HG03039 (cell line): Measurements from ENCODE around the gene ATP1A1.

Experiments
- ATAC-seq: cut with Tn5 transposase; IDR thresholded peaks from one replicate; pipeline ENCODE4 v1.9.1; 2021; ENCODE audit warnings: mild to moderate bottlenecking, moderate library complexity; ENCODE audit not compliant: unreplicated experiment

The ATP1A1 gene

DNA sequence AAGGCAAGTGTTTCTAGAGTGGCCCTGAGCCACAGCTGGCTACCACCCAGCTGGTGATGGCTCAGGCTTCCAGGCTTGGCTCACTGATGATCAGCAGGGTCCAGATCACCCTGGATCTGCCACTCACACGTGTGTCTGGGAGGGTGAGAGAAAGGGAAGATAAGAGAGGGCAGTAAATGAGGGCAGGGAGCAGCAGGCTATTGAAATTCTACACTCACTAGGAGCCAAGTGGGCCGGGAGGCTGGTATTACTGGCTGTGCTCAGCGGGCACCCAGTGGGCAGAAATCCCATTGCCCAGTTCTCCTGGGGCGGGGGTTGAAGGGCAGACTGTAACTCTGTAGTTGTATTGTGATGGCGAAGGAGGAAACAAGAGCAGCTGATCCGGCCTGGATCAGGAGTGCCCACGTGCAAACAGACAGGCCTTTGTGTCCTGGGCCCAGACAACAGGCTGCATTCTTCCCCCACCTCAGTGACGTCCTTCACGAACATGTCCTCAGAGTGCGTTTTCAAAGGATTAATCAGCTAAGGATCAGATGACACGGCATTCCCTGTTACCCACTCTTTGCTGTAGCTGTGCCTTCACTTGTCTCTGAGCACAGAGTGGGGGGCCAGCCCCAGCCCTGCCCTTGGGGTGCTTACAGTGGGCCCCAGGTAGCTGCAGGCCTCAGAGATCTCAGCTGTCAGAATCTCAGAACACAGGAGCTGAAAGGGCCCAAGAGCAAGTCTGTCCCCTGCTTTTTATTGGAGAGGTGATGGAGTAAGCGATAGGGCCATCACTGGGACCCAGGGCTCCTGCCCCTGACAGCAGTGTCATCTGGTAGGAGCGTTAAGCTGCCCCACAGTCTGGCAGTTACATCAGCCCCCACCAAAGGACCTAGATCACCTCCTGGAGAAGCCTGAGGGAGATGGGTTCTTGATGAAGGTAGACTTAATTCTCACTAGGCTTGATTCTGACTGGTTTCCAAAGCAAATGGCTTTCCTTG lies 60.5 kb downstream of the ATP1A1 start:
- no peak for ATAC-seq

DNA sequence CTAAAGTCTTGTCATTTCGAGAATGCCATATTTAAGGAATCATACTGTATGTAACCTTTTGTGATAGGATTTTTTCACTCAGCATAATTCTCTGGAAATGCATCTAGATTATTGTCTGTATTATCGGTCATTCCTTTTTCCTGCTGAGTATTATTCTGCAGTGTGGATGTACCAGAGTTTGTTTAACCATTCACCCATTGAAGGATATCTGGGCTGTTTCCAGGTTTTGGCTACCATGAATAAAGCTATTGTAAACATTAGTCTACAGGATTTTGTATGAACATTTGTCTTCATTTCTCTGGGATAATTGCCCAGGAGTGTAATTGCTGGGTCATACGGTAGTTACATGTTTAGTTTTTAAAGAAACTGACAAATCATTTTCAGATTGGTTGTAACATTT lies 61.8 kb downstream of the ATP1A1 start:
- ATAC-seq, result no peak

DNA sequence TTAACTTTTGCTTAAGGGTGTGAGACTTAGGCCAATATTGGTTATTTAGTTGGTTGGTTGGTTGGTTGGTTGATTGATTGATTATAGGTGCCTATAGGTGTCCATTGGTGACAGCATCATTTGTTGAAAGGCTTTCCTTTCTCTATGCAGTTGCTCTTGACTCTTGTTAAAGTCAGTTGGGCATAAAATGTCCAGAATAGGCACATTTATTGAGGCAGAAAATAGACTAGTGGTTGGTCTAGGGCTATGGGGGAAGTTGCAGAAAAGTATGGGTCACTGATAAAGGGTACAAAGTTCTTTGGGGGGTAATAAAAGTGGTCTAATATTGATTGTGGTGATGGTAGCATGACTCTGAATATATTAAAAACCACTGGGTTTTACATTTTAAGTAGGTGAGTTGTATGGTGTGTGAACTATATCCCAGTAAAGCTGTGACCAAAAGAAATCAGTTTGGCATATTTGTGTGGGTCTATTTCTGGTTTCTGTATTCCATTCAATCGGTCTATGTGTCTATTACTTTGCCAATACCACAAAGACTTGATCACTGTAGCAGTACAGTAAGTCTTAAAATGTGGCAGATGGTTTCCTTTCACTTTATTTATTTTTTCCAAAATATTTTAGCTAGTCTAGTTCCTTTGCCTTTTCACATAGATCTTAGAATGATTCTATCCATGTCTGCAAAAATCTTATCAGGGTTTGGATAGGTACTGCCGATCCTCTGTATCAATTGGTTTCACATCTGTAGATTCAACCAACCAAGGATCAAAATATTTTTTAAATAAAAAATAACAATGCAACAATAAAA lies 63.0 kb downstream of the ATP1A1 start:
- ATAC-seq, result no peak

DNA sequence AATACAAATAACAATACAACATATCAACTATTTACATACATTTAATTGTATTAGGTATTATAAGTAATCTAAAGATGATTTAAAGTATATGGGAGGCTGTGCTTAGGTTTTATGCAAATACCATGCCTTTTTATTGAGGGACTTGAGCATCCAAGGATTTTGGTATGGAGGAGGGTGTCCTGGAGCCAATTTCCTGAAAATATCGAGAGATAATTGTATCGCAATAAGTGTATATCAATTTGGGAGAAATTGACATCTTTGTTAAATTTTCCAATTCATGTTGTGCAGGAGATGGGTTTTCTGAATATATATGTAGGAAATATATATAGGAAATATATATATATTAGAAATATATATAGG lies 63.5 kb downstream of the ATP1A1 start:
- ATAC-seq, result no peak

DNA sequence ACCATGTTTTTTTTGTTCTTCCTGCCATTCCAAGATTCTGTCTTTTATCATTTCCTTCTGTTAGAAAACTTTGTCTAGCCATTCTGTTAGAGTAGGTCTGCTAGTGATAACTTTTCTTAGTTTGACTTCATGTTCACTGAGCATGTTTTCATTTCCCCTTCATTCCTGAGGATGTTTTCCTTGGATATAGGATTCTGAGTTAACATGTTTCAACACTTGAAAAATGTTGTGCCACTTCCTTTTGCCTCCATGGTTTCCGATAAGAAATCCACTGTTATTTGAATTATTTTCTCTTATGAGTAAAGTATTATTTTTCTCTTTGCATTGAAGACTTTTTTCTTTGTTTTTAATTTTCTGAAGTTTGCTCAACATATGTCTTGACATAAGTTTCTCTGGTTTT lies 66.7 kb downstream of the ATP1A1 start:
- ATAC-seq, result no peak

DNA sequence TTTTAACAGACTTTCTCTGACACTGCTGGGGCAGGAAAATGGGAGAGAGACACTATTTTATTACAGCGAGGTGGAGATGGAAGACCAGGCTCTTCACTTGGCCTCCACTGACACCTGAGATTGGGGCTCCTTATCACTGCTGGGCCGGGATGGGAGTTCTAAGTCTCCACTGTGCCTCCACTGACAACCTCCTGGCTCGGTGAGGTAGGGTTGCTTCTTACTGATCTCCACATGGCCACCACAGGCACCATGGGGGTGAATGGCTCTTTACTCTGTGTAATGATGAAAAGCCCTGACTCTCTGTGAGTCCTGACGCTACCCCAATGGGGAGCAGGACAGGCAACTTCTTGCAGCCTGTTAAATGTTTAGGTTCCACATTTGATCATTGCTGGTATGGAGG lies 67.7 kb downstream of the ATP1A1 start:
- no peak for ATAC-seq

DNA sequence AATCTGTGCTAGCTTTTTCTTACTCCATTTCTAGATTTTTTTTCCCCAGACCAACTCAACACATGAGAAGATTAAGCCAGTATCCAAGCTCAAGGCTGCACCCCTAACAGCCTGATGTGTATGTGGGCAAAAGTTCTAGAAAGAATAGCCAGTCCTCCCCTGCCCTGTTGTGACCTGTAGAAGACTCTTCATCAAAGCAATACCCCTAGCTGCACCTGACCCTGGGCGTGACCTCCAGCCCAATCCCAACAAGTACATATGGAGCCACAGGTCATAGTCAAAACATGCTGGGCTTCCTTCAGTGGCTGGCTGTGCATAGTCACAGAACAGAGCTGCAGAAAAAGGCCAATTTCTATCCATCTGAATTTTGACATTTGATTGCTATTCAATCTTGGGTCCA lies 72.5 kb downstream of the ATP1A1 start:
- ATAC-seq, result no peak

DNA sequence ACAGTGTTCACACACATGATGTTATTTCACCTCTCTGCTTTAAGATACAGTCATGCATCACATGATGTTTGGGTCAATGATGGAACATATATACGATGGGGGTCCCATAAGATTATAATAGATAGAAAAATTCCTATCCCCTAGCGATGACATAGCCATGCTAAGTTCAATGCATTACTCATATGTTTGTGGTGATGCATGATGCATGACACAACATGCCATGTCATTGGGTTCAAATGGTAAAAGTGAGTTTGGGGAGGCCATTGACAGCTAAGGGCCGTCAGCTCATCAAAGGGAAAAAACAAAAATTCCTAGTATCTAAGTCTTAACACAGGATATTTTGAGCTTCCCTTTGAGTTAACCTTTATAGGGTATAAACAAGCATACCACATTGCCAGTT lies 73.6 kb downstream of the ATP1A1 start:
- no peak for ATAC-seq

DNA sequence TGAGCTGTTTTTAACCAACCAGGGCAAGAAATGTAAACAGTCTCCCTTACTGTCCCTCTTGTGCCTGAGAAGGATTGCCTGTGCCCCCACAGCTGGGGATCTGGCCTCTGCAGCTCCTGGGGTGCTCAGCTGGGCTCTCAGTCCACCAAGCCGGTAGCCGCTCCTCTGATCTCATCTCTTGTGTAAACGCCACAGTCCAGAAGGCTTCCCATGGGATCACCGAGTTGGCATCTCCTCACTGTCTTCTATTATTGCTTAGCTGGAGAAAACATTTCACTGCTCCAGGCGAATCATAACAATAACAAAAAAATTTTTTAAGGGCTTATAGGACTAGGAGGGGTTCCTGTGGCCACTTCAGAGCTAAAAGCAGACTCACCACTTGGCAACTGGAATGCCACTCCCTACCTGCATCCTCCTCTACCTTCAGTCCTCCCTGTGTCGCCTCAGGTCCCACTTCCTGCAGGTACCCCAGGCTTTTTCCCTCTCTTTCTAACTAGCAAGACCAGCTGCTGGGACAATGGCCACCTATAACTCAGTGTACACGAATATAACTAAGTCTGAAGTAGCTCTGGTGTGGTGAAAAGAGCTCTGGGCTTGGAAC lies 75.8 kb downstream of the ATP1A1 start:
- no peak for ATAC-seq

DNA sequence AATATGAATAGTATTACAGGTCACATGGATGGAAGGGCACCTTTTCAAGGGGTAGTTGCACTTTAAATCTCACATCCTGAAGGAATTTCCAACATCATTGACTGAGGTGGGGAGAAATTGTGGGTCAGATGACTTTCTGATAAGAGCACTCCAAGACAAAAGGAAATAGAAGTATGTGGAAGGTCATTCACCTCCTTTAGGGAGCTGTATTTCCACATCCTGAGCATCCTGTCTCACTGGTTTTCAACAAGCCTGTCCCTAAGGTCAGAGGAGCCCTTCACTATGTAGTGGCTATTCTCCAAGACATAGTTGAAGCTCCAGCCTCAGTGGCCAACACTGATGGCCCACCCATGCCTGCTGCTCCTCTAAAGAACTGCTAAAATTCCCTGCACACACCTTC lies 76.5 kb downstream of the ATP1A1 start:
- no peak for ATAC-seq

DNA sequence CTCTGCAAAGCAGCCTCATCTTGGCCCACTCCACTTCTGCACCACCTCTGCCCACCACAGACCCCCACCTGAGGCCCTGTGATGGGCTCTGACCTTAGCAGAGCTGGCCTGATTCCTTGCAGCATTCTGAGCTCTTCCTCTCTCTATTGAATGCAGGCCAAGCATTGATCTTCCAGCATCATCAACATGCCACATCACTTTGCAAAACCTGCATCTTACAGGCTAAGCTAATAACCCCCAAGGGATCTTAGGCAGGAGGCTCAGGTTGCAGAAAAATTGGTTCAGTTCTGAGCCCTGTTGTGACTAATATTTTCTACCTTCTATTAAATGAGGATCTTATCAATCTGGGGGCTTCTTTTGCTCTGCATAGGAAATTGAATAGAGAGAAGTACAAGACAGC lies 78.7 kb downstream of the ATP1A1 start:
- no peak for ATAC-seq

DNA sequence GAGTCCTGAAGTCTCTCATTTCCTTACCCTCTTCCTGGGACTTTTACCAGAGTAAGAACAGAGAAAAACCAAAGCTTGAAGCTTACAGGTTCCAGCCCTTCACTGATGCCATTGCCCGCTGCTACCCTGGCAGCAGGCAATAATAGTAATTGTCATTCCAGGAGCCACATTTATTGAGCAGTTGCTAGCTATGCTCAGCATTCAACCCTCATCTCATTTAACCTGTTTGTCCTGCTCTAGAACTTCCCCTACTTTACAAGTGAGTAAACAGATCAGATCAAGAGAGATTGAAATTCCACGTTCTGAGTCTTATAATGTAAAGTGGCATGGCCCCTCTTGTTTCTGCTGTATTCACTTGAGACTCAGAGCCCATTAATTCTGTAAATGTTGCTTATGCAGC lies 80.4 kb downstream of the ATP1A1 start:
- no peak for ATAC-seq

DNA sequence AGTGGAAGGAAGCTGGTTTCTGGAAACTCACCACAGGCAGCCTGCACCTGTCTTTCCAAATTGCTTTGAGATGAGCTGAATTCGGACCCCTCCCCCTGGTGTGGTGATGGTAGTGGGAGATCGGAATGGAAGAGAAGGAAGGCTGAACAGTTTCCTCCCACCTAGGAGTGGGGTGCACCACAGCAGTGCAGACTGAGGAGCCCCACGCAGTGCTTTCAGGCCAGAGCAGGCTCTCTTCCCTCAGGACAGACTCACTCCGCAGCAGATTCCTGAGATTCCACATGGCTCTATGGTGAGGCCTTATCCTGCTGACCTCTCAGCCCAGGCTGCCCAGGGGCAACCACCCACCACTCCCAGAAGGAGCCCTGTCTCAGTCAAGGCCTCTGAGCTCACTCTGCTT lies 80.9 kb downstream of the ATP1A1 start:
- ATAC-seq, result no peak
